DMS 273 (cell line): ENCODE data around the gene SYT17.
A peak's percentile ranks its signal among the peaks of the same experiment; 100 is the strongest.
"Not testable (repeated sequence)": the region's sequence is repeated elsewhere in the genome, so short reads cannot be mapped to it uniquely, and the experiment has no call there.

Experiments used
- DNase-seq: peaks from one replicate; lab custom pipeline; 2025; ENCODE audit not compliant: unreplicated experiment; lab: John Stamatoyannopoulos, UW

The SYT17 gene

DNA sequence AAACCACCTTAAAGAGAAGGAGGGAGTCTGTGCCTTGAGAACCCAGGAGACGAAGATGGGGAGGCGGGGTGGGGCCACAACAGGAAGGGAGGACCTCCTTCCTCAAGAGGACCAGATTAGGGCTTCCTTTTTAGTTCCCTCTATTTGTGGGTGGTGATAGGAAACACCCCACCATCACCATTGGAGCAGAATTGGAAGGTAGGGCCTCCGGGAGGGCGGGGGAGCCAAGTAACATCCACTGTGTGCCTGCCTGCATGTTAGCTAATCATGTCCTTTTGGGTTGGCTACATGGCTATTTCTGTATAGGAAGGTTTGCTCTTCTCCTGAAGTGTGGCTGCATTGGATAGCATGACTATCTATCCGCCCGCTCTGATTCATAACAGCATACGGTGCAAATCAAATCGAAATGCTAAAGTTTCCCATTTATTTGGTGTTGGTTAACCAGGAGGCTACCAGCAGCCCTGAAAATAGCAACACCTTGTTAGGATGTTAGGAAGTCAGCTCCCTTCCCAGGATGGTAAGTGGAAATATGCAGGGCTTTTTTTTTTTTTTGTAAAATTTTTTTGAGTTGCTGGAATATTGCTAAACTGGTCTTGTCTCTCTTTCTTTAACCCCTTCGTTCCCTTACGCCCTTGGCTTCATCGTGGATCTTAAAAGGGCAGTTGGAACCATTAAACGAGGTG lies 4.2 kb downstream of the SYT17 start:
- DNase-seq = no peak

DNA sequence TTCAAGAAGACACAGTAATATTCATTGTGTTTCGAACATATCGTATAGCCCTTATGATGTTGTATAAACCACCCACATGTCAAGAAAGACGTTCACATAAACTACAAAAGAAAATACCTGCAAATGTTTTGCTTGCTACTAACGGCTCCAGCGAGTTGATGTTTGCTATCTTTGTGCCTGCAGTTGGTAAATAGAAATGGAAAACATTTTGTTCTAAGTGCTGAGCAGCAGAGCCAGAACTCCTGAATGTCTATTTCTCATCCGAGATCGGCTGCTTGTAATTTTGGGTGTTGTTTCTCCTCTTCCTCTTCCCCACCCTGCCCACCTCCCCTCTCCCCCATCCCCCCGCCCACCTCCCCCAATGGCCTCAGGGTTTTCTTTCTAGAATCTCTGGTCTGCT lies 5.0 kb downstream of the SYT17 start:
- no peak for DNase-seq

DNA sequence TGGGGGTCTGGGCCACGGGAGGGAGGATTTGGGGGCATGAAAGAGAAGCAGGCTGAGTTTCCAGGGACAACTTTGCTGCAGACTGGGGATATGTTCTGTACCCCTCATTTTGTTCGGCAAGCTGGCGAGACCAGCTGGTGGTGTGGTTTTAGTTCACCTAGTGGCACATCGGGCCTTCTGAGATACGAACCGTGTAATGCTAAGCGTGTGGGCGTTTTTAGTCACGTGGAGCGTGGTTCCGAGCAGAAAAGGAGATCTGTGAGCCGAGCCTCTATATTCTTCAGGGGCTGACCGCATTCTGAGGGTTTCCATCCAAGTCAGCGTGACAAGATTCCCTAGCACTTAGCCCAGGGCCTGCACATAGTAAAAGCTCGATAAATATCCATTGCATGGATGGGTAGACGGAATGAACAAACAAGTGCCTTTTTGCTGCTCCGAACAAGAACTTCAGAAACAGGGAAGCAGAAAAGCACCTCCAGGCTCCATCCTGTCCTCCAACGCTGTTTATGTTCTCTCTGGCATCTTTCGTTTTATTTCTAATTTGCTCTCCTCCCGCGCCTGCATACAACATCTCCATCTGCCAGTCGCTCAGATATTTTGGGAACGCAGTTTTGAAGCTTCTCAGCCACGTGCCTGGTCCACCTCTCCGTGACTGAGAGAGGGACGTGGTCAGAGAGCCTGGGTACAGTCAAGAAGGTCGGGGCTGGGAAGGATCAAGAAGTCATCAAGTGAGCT lies 5.8 kb downstream of the SYT17 start:
- DNase-seq = no peak

DNA sequence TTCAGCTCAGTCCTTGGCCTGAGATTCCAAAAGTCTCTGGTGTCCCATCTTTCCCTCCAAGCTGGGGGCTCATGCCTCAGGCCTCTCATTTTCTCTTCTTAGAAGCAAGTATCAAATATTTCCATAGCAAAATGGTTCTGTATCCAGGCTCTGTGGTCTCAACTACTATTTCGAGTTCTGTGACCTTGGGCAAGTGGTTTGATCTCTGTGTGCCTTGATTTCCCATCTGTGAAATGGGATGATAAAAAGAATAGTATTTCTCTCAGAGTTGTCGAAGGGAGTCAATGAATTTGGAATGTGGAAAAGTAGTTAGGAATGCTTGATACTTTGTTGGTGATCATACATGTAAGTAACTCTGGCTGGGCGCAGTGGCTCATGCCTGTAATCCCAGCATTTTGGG lies 6.4 kb downstream of the SYT17 start:
- no peak for DNase-seq

DNA sequence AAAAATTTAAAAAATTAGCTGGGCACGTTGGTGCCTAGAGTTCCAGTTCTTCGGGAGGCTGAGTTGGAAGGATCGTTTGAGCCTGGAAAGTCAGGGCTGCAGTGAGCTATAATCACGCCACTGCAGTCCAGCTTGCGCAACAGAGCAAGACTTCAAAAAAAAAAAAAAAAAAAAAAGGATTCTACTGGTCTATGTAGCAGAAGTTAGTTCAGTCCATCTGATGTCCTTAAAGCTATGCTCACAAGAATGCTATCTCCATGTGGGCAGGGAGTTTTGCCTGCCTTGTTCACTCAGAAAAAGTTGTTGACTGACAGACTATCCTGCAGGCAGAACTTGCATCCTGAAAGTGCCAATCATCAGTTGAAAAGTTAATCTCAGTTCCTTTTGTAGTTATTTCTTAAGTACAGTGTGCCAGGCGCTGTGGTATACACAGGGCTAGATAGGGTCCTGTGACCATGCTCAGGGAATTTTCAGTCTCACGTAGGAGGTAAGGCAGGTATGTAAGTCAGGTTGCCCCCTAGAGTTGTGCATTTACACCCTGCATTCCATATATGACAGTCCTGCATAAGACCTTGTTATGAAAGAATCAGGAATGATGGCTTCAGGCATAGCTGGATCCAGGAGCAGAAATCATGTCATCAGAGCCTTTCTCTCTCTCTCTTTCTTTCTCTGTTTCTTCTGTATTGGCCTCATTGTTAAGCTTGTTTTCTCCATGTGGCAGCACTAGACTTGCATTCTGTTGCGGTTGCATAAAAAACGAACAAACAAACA lies 7.6 kb downstream of the SYT17 start:
- no peak for DNase-seq

DNA sequence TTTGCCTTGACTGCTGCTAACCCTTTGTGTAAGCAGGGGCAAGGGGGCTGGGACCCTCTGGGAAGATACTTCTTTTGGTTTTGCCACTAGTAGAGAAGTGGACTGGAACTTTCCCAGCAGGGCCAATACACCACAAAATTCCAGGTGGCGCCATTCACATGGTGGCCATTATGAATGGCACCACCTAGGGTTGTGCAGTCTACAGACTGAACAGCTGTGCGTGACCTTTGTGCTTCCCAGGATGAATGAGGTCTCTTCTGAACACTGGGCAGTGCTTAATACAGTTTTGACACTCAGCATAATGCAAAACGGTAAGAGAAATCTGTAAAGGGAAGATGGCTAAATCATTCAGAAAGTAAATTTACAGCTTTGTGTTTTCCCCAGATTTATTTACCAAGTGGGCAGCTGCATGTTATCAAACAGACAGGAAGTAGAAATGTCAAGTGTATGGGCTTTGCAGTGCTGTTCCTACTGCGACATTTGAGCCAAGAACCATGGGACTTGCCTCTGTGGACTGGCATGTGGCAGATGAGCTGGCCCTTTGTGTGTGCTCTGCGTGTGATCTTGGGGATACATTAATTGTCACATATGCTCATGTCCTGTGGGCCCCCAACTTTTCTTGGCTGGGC lies 9.2 kb downstream of the SYT17 start:
- DNase-seq = peak; percentile 33

DNA sequence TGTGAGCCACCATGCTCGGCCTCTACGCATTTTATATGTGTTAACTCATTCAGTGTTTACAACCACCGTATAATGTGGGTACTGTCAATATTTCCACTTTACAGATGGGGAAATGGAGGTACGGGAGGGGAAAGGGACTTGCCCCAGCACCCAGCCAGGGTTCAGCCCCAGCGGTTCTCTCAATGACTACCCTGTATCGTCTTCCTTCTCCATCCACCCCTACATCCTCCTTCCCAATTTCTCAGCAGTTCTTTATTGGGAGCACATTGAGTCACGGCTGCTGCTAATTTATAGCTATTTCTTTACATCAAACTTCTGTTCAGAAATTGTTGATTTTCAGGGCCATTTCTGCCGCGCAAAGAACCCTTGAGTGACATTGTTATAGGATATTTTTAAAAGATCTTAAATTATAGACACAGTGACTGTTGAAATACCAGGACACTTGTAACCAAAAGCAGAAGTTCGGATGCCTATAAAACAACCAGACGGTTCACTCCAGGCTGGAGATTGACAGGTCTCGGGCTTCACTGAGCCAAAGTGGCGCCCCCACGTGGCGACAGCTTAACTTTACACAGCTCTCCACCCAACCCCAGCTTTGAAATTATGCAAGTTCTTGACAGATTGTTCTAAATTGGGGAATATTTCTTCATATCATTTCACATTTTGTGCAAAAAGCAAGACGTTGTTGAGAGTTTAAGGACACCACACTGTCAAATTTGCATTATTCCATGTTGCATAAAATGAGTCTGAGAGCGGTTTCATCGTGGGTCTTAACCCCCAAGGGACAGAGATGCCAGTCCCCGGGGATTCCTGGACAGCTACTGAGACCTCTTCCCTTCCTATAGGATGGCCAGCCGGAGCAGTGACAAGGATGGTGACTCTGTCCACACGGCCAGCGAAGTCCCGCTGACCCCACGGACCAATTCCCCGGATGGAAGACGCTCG lies 11.8 kb downstream of the SYT17 start:
- peak; percentile 86 for DNase-seq

DNA sequence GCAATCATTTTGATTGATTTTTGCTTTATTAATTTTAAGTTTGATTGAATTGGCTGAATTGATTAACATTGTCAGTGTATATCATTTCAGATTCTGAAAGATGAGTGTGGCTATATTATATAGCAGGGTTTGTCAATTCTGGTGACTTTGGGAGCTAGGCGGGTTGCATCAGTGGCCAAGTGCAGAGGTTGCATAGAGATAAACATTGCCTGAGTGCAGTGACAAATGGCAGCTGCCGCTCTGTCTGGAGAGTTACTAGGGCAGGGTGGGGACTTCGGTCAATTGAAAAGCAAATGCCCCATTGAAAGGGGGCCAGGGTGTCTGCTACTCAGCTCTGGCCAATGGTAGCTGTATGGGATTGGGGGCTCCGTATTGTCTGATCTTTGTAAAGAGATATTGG lies 12.7 kb downstream of the SYT17 start:
- no peak for DNase-seq

DNA sequence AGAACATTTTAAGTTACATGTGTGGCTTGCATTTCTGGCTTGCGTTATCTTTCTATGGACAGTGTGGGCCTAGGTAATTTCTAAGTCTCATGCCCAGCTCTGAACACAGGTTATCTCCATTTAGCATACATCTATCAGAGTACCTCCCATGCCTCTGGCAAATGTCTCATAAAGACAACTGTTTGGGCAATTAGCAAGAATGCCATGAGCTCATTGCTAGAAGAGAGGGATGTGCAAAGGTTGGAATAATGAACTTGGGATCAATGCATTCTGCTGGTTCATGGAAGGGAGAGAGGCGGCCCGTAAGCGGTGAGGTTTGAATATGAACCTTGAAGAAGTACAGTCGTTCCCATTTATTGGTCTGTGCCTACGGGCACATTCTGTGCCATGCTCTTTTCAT lies 14.4 kb downstream of the SYT17 start:
- DNase-seq = no peak

DNA sequence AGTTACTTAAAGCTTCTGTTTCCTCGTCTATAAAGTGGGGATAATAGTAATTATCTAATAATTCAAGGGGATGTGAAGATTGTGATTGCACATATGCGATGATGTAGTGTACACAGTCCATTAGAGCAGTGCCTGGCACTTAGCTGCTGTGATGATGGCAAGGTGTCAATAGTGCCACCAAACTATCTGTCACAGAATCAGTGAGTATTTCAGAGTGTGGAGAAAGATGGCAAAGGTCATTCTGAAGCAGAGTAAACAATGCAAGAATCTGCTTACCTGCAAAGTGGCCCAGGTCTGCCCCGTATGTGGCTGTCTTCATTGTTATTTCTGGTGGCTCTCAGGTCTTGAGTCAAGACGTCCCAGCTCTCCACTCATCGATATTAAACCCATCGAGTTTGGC lies 15.1 kb downstream of the SYT17 start:
- DNase-seq = no peak

DNA sequence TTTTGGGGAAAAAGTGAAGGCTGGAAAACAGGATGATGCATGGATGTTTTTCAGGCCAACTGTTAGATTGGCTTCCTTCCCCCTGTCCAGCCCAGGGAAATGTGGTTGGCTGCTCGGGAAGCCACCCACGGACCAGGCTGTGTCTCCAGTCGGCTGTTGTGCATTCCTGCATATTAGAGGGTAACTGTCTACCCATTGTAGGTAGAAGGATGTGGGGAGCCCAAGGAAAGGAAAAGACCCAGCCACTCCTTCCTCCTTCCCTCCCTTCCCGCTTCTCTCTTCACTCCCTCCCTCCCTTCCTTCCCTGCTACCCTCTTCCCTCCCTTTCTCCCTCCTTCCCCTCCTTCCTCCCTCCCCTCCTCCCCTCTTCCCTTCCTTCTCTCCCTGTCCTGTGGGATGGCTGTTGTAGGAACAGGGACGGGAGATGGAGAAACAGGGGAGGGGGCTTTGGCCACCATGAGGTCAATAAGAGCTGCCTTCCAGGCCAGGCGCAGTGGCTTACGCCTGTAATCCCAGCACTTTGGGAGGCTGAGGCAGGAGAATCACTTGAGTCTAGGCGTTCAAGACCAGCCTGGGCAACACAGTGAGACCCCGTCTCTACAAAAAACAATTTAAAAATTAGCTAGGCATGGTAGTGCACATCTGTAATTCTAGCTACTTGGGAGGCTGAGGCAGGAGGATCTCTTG lies 16.9 kb downstream of the SYT17 start:
- no peak for DNase-seq

DNA sequence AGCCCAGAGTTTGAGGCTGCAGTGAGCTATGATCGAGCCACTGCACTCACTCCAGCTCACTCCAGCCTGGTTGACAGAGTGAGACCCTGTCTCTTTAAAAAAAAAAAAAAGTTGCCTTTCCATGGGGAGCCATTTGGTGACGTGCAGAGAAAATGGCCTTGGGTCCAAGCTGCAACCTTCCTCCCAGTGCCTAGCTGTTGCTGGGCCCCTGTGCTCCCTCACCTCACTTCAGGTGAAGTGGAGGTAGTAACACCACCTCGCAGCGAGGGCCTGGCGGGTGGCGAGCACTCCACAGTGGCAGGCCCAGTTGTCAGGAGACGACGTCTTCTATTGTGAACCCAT lies 17.4 kb downstream of the SYT17 start:
- no peak for DNase-seq

DNA sequence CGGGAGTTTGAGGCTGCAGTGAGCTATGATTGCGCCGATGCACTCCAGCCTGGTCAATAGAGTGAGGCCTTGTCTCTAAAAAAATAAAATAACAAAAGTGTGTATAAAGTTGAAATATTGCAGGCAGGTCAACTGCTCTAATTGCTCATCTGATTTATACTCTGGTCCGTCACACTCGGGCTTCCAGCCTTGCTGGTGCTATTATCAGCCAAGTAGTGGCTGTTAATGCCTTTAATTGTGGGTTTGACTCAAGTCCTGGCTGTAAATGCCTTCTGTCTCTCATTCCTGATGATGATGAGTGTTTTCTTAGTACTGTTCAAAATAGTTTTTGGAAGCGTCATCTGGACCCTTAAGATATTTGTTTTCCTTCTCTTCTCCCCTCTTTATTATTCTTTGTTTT lies 18.4 kb downstream of the SYT17 start:
- DNase-seq = no peak

DNA sequence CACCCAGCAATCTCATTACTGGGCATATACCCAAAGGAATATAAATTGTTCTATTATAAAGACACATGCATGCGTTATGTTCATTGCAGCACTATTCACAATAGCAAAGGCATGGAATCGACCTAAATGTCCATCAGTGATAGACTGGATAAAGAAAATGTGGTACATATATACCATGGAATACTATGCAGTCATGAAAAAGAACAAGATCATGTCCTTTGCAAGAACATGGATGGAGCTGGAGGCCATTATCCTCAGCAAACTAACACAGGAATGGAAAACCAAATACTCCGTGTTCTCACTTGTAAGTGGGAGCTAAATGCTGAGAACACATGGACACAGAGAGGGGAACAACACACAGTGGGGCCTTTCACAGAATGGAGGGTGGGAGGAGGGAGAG lies 19.9 kb downstream of the SYT17 start:
- DNase-seq = not testable (repeated sequence)

DNA sequence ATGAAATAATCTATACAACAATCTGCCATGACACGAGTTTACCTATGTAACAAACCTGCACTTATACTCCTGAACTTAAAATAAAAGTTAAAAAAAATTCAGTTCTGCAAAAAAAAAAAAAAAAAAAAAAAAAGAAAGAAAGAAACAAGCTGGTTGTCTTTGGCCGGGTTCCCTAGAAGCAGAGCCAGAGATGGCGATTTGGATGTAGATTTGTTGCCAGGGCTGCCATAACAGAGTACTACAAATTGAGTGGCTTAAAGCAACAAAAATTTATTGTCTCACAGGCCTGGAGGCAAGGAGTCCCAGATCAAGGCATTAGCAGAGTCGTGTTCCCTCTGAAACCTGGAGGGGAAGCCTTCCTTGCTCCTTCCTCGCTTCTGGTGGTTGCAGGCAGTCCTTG lies 20.4 kb downstream of the SYT17 start:
- DNase-seq = no peak

DNA sequence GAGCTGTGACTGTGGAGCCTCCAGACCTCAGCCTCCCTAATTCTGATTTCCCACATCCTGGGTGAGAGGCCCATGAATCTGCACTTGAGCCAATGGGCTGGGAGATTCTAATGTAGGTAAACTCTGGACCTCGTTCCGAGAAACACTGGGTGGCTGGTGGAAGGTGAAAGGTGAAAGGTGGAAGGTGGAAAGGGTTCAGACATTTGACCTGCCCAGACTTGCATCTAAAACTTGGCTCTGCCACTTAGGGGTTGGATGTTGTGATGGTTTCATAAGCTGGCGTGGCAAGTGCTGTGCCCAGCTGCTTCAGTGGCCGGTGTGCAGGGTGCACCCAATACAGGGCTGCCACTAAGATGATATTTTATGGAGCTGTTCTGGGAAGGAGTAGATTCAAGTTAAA lies 24.8 kb downstream of the SYT17 start:
- DNase-seq = no peak

DNA sequence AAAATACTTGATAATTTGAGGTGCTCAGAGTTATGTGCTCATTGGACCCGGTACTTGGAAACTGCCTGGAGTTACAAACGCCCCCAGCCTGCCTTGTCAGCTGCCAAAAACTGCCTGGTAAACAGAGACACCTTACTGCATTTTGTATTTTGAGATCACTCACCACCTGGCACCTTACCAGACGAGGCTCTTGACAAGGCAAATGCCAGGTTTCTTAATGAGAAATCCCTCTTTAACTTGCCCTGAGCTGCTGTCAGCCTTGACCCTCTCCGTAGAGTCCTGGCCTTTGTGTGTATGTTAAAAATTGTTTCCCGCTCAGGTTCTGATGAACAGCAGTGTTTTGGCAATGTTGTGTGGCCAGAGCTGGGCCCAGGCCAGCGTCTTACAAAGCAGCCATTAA lies 28.8 kb downstream of the SYT17 start:
- peak; percentile 39 for DNase-seq

DNA sequence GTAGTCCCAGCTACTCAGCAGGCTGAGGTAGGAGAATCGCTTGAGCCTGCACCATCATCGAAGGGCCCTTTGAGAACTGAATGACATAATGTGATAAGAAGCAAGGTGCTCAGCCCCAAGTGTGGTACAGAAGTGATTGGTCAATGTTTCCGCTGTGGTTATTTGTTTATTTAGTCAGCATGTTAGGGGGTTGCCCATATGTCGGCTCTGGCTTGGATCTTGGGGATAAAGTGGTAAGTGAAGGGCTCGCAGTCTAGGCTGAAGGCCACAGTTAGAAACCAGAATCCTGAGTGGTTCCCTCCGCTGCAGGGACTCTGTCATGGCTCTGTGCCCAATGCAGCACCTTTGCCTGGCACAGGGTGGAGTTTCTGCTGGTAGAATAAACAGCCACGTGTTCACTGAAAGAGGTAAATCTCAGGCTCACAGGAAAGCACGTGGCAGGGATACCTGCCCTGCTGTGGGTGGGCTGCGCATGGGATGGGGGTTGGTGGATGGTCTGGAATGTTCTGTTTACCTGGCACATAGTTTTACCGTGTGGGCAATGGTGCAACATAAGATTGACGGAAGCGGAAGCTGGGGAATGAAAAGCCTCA lies 35.4 kb downstream of the SYT17 start:
- no peak for DNase-seq

DNA sequence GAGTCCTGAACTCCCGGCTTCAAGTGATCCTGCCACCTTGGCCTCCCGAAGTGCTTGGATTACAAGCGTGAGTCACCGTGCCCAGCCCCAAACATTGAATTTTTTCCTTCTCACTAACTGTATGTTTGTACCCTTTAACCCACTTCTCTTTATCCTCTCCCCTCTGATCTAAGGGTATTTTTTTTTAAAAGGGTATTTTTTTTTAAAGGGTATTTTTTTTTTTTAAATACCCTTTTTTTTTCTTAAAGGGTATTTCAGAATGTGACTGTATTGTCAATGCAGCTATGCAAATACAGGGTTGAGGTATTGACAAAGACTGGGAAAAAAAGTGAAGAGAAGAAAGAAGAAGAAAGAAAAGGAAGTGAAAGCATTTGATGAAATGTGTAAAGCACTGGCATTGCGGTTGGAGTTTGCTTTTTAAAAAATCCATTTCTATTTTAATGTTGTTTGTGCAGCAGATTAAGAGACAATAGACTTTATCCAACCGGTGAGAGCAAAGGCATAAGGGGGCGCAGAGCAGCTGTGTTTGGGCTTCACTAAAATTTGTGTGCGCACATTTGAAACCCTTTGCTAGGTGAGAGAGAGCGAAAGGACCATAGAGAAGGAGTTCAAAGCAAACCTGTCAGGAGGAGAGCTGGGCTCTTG lies 42.4 kb downstream of the SYT17 start:
- no peak for DNase-seq
